Ishikawa (cell line): ENCODE results near the gene GLRA1.

Experiments
- CEBPB ChIP-seq: IDR thresholded peaks from 2 replicates; pipeline ENCODE4 v1.6.1; 2012
- CREB1 ChIP-seq: IDR thresholded peaks from 2 replicates; pipeline ENCODE4 v1.6.1; 2012; ENCODE audit warnings: low read depth
- EGR1 ChIP-seq: IDR thresholded peaks from 2 replicates; pipeline ENCODE4 v1.6.1; 2012
- EP300 ChIP-seq: IDR thresholded peaks from 2 replicates; pipeline ENCODE4 v1.6.1; 2012; ENCODE audit warnings: borderline replicate concordance
- FOXM1 ChIP-seq: IDR thresholded peaks from 2 replicates; pipeline ENCODE4 v1.6.1; 2012; ENCODE audit warnings: low read depth, borderline replicate concordance
- NFIC ChIP-seq: IDR thresholded peaks from 2 replicates; pipeline ENCODE4 v1.6.1; 2012
- RAD21 ChIP-seq: IDR thresholded peaks from 2 replicates; pipeline ENCODE4 v1.6.1; 2012; ENCODE audit warnings: low read depth
- TAF1 ChIP-seq: IDR thresholded peaks from 2 replicates; pipeline ENCODE4 v1.6.1; 2012; ENCODE audit warnings: low read depth, mild to moderate bottlenecking
- TCF12 ChIP-seq: IDR thresholded peaks from 2 replicates; pipeline ENCODE4 v1.6.1; 2012; ENCODE audit warnings: low read depth
- TEAD4 ChIP-seq: IDR thresholded peaks from 2 replicates; pipeline ENCODE4 v1.6.1; 2012
- YY1 ChIP-seq: IDR thresholded peaks from 2 replicates; pipeline ENCODE4 v1.6.1; 2012; ENCODE audit warnings: low read depth
- ZBTB7A ChIP-seq: IDR thresholded peaks from 2 replicates; pipeline ENCODE4 v1.6.1; 2012; ENCODE audit warnings: low read depth
- TF ChIP-seq, protein P1 (sequence below): IDR thresholded peaks from 2 replicates; pipeline ENCODE4 v1.6.1; 2012
- TF ChIP-seq, protein P2 (sequence below): IDR thresholded peaks from 2 replicates; pipeline ENCODE4 v1.6.1; 2012; ENCODE audit warnings: low read depth, mild to moderate bottlenecking
- TF ChIP-seq, protein P3 (sequence below): IDR thresholded peaks from 2 replicates; pipeline ENCODE4 v1.6.1; 2012

GLRA1 gene

DNA sequence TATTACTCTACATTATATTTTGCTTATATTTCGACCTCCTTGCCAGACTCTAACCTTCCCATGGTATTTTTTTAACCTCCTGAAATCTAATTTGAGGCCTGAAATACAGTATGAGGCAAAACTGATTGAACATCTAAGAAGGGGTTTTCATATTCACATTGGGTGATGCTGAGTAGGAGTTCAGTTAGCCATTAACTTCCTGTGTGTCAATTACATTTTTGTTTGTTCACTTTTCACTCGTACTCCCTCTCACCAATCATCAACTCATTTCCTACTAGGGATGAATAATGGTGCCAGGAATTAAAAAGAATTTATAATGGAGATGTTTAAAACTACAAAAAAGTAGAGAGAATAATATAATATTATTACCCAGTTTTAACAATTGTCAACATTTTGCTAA, 27.6 kb upstream of the GLRA1 start:
- TF ChIP-seq NFIC (no peak), CREB1 (no peak), TEAD4 (no peak), ZBTB7A (no peak), EP300 (no peak), RAD21 (no peak)
- TF ChIP-seq, protein P1, sequence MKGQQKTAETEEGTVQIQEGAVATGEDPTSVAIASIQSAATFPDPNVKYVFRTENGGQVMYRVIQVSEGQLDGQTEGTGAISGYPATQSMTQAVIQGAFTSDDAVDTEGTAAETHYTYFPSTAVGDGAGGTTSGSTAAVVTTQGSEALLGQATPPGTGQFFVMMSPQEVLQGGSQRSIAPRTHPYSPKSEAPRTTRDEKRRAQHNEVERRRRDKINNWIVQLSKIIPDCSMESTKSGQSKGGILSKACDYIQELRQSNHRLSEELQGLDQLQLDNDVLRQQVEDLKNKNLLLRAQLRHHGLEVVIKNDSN, result no peak

DNA sequence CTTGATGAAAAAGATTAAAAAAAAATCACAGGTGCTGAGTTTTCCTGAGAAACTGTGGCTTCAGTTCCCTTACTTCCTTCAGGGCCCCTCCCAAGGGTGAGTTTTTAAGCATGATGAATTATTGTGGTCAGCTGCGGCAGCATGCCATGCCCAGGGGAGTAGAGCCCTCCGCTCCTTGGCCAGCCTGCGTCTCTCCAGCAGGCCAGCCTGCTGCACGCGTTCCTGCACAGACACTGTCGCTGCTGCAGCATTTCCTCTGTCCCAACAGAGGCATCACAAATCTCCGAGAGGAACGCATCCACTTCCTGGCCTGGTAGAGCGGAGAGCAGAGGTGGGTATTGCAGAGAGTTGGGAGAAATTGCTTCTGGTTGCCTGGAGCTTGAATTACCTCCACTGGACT, 26.1 kb upstream of the GLRA1 start:
- TF ChIP-seq FOXM1 (no peak), EGR1 (no peak), EP300 (no peak), CEBPB (no peak), ZBTB7A (no peak), TAF1 (no peak), TCF12 (no peak), YY1 (no peak), CREB1 (no peak), TEAD4 (no peak), NFIC (no peak), RAD21 (no peak)
- TF ChIP-seq, protein P1, result no peak
- TF ChIP-seq, protein P2, sequence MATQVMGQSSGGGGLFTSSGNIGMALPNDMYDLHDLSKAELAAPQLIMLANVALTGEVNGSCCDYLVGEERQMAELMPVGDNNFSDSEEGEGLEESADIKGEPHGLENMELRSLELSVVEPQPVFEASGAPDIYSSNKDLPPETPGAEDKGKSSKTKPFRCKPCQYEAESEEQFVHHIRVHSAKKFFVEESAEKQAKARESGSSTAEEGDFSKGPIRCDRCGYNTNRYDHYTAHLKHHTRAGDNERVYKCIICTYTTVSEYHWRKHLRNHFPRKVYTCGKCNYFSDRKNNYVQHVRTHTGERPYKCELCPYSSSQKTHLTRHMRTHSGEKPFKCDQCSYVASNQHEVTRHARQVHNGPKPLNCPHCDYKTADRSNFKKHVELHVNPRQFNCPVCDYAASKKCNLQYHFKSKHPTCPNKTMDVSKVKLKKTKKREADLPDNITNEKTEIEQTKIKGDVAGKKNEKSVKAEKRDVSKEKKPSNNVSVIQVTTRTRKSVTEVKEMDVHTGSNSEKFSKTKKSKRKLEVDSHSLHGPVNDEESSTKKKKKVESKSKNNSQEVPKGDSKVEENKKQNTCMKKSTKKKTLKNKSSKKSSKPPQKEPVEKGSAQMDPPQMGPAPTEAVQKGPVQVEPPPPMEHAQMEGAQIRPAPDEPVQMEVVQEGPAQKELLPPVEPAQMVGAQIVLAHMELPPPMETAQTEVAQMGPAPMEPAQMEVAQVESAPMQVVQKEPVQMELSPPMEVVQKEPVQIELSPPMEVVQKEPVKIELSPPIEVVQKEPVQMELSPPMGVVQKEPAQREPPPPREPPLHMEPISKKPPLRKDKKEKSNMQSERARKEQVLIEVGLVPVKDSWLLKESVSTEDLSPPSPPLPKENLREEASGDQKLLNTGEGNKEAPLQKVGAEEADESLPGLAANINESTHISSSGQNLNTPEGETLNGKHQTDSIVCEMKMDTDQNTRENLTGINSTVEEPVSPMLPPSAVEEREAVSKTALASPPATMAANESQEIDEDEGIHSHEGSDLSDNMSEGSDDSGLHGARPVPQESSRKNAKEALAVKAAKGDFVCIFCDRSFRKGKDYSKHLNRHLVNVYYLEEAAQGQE, result no peak
- TF ChIP-seq, protein P3, sequence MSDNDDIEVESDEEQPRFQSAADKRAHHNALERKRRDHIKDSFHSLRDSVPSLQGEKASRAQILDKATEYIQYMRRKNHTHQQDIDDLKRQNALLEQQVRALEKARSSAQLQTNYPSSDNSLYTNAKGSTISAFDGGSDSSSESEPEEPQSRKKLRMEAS, result no peak

DNA sequence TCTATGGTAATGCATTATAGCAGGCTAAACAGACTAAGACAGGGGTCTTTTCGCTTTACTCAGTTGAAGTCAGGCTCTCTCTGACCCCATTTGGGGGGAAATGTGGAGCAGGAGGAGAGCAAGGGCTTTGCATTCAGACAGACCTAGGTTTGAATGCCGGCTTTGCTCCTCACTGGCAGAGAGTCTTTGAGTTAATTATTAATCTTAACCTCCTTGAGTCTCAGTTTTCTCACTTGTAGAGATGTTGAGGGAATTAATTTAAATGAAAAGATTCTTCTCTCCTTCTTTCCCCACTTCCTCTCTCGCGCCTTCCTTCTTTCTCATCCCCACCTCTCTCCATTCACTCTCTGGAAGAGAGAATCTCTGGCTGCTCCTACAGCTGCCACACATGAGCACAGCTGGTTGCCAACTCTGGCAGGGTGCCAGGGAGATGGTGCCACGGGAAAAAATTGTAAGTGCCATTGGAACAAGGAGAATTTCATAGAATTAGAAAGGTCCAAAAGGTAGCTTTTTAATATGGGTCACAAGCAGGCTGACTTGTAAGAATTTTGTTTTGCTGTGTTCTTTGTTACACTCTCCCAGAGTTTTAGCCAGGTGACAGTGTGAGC, 25.2 kb upstream of the GLRA1 start:
- TF ChIP-seq CREB1 (no peak), CEBPB (no peak), NFIC (0 out of 2 replicates have a peak, but pooled peaks have one; percentile 6)

DNA sequence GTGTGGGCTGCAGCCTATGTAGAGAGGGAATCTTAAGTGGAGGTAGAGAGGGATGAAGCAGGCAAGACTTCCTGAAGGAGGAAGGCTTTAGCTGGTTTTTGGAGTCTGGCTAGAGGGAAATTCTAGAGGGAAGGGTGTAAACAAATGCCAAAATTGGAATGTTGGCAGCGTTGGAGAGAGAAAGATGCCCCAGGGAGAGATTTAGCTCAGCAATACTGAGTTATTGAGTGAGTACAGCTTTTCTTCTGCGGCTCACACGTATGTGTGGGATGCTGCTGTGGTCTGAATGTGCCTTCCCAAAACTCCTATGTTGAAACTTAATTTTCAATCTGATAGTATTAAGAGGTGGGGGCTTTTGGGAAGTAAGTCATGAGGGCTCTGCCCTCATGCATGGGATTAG, 24.5 kb upstream of the GLRA1 start:
- no peak for TF ChIP-seq CEBPB
- no peak for TF ChIP-seq TAF1
- no peak for TF ChIP-seq CREB1
- TF ChIP-seq EP300, result no peak
- no peak for TF ChIP-seq TEAD4
- no peak for TF ChIP-seq TCF12
- no peak for TF ChIP-seq EGR1
- TF ChIP-seq YY1, result no peak
- TF ChIP-seq, protein P3, result no peak
- no peak for TF ChIP-seq NFIC
- TF ChIP-seq, protein P1, result no peak
- TF ChIP-seq RAD21, result no peak
- TF ChIP-seq ZBTB7A, result no peak

DNA sequence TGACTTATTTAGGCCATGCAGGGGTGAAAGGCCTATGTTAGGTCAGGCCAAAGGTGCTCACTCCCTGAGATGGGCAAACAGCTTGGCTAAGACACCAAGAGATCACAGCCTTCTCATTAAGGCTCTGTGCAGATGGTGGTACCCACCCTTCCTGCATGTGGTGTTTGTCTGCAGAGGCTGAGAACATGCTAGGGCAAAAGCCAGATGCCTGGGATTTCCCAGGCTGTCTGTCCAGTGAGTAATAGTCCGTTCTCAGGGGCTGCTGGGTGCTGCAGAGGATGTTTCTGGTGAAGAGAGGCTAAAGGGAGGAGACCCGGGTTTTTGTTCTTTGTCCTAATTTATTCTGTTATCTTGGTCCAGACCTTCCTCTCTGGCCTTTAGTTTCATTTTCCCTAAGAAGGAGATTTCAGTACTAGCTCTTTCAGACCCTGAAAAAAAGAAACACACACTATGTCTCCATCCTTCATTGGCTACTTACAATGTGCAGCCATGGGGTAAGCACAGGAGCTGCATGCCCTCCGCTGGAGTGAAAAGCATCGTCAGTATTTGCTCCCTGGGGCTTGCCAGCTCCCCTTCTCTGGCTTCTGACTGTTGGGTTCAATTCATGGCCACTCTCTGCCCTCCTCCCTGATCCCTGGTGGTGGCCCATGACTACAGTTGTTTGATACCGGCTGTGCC, 23.4 kb upstream of the GLRA1 start:
- TF ChIP-seq, protein P3, result no peak
- TF ChIP-seq EP300 (no peak), RAD21 (no peak), EGR1 (no peak), YY1 (no peak), FOXM1 (no peak), ZBTB7A (no peak), TEAD4 (no peak)
- TF ChIP-seq, protein P2, result no peak
